WTC11 (cell line): ENCODE results near the gene POLR1C. TPM values are rescaled to one million over a fixed set of nuclear protein-coding genes. Genes with fewer than 3 reads are reported as not detected.

Experiments
- ATAC-seq: fragments of 200-7000 bp; cut with Tn5 transposase; 2 replicates; pipeline ENCODE4 v1.10.0; 2021; ENCODE audit warnings: mild to moderate bottlenecking, moderate library complexity
- CTCF ChIA-PET: fragments of 300-600 bp; sonication (Branson Sonifier 250); formaldehyde crosslinking; loops from one replicate; lab custom pipeline; 2021; ENCODE audit warnings: antibody characterized with exemption; lab: Charles Lee
- POLR2A ChIA-PET: fragments of 350-600 bp; sonication (Branson Sonifier 250); formaldehyde crosslinking; loops from one replicate; lab custom pipeline; 2021; ENCODE audit warnings: antibody characterized with exemption; lab: Charles Lee
- DNase-seq: peaks from one replicate; pipeline ENCODE4 v3.0.0; 2021; ENCODE audit warnings: low spot score
- H3K27ac Mint-ChIP-seq: 2 replicates; pipeline ENCODE4 v1.8.0; 2021; ENCODE audit warnings: mixed read lengths
- H3K27me3 Mint-ChIP-seq: 2 replicates; pipeline ENCODE4 v1.8.0; 2021; ENCODE audit warnings: low read depth, mild to moderate bottlenecking, moderate library complexity, mixed read lengths
- H3K36me3 Mint-ChIP-seq: 2 replicates; pipeline ENCODE4 v1.8.0; 2021; ENCODE audit warnings: mixed read lengths
- H3K4me1 Mint-ChIP-seq: 2 replicates; pipeline ENCODE4 v1.8.0; 2022; ENCODE audit warnings: mixed read lengths
- H3K4me3 Mint-ChIP-seq: 2 replicates; pipeline ENCODE4 v1.8.0; 2021; ENCODE audit warnings: mild to moderate bottlenecking, moderate library complexity, mixed read lengths
- H3K9me3 Mint-ChIP-seq: 2 replicates; pipeline ENCODE4 v1.8.0; 2021; ENCODE audit warnings: mixed read lengths
- CREM ChIP-seq: sonication (generic); formaldehyde crosslinking; IDR thresholded peaks from 2 replicates; pipeline ENCODE4 v1.8.1; 2022; ENCODE audit warnings: mild to moderate bottlenecking, missing genetic modification reagents, moderate library complexity
- EMX1 ChIP-seq: fragments of 250-450 bp; sonication (Bioruptor Pico); IDR thresholded peaks from 2 replicates; pipeline ENCODE4 v1.8.0; 2021; ENCODE audit warnings: mild to moderate bottlenecking
- ETV6 ChIP-seq: sonication (generic); formaldehyde crosslinking; IDR thresholded peaks from 2 replicates; pipeline ENCODE4 v1.8.1; 2022; ENCODE audit warnings: mild to moderate bottlenecking, missing genetic modification reagents
- FOXK1 ChIP-seq: sonication (generic); formaldehyde crosslinking; IDR thresholded peaks from 2 replicates; pipeline ENCODE4 v1.8.0; 2022; ENCODE audit warnings: mild to moderate bottlenecking, moderate library complexity, missing genetic modification reagents
- FOXP1 ChIP-seq: sonication (generic); formaldehyde crosslinking; IDR thresholded peaks from 2 replicates; pipeline ENCODE4 v1.8.0; 2022; ENCODE audit warnings: missing genetic modification reagents, mild to moderate bottlenecking, moderate library complexity, borderline replicate concordance
- GABPB1 ChIP-seq: sonication (generic); formaldehyde crosslinking; IDR thresholded peaks from 2 replicates; pipeline ENCODE4 v1.8.1; 2023; ENCODE audit warnings: mild to moderate bottlenecking, missing genetic modification reagents
- IRF2 ChIP-seq: sonication (generic); formaldehyde crosslinking; IDR thresholded peaks from 2 replicates; pipeline ENCODE4 v1.8.0; 2022; ENCODE audit warnings: low read depth, missing genetic modification reagents, borderline replicate concordance
- NFYB ChIP-seq: sonication (generic); formaldehyde crosslinking; conservative IDR thresholded peaks from 2 replicates; pipeline ENCODE4 v1.8.0; 2022; ENCODE audit warnings: low read depth, missing genetic modification reagents
- NR2C2 ChIP-seq: sonication (generic); formaldehyde crosslinking; IDR thresholded peaks from 2 replicates; pipeline ENCODE4 v1.8.0; 2022; ENCODE audit warnings: mild to moderate bottlenecking, missing genetic modification reagents
- NR3C1 ChIP-seq: sonication (generic); formaldehyde crosslinking; conservative IDR thresholded peaks from 2 replicates; pipeline ENCODE4 v1.8.1; 2023; ENCODE audit warnings: low read depth, mild to moderate bottlenecking, missing genetic modification reagents
- PRRX2 ChIP-seq: fragments of 250-450 bp; sonication (Bioruptor Pico); IDR thresholded peaks from 2 replicates; pipeline ENCODE4 v1.8.0; 2021; ENCODE audit warnings: mild to moderate bottlenecking
- SP1 ChIP-seq: sonication (generic); formaldehyde crosslinking; conservative IDR thresholded peaks from 2 replicates; pipeline ENCODE4 v1.8.1; 2022; ENCODE audit warnings: missing genetic modification reagents
- TEAD1 ChIP-seq: sonication (generic); formaldehyde crosslinking; IDR thresholded peaks from 2 replicates; pipeline ENCODE4 v1.8.0; 2022; ENCODE audit warnings: mild to moderate bottlenecking, missing genetic modification reagents
- TEAD4 ChIP-seq: sonication (generic); formaldehyde crosslinking; IDR thresholded peaks from 2 replicates; pipeline ENCODE4 v1.8.0; 2022; ENCODE audit warnings: mild to moderate bottlenecking, missing genetic modification reagents
- ZBTB21 ChIP-seq: sonication (generic); formaldehyde crosslinking; IDR thresholded peaks from 2 replicates; pipeline ENCODE4 v1.8.1; 2023; ENCODE audit warnings: mild to moderate bottlenecking, missing genetic modification reagents, borderline replicate concordance
- ZNF121 ChIP-seq: sonication (generic); formaldehyde crosslinking; IDR thresholded peaks from 2 replicates; pipeline ENCODE4 v1.8.0; 2023; ENCODE audit warnings: missing genetic modification reagents
- ZNF232 ChIP-seq: sonication (generic); formaldehyde crosslinking; IDR thresholded peaks from 2 replicates; pipeline ENCODE4 v1.8.0; 2022; ENCODE audit warnings: mild to moderate bottlenecking, missing genetic modification reagents
- ZNF671 ChIP-seq: fragments of 250-450 bp; sonication (Bioruptor Pico); IDR thresholded peaks from 2 replicates; pipeline ENCODE4 v1.8.0; 2021; ENCODE audit warnings: mild to moderate bottlenecking
- total RNA-seq: library from RNA; stranded (reverse); gene quantifications from 3 replicates; pipeline ENCODE4 v1.2.3, GENCODE V29; 2021
- TF ChIP-seq, protein P1 (sequence below): sonication (generic); formaldehyde crosslinking; IDR thresholded peaks from 2 replicates; pipeline ENCODE4 v1.8.1; 2022; ENCODE audit warnings: low read depth, mild to moderate bottlenecking, moderate library complexity, missing genetic modification reagents, borderline replicate concordance
- TF ChIP-seq, protein P2 (sequence below): sonication (generic); formaldehyde crosslinking; IDR thresholded peaks from 2 replicates; pipeline ENCODE4 v1.8.1; 2023; ENCODE audit warnings: mild to moderate bottlenecking, missing genetic modification reagents, moderate library complexity
- TF ChIP-seq, protein P3 (sequence below): sonication (generic); formaldehyde crosslinking; IDR thresholded peaks from 2 replicates; pipeline ENCODE4 v1.8.1; 2022; ENCODE audit warnings: mild to moderate bottlenecking, moderate library complexity, missing genetic modification reagents
- TF ChIP-seq, protein P4 (sequence below): sonication (generic); formaldehyde crosslinking; IDR thresholded peaks from 2 replicates; pipeline ENCODE4 v1.8.0; 2022; ENCODE audit warnings: mild to moderate bottlenecking, missing genetic modification reagents
- TF ChIP-seq, protein P5 (sequence below): sonication (generic); formaldehyde crosslinking; conservative IDR thresholded peaks from 2 replicates; pipeline ENCODE4 v1.8.1; 2022; ENCODE audit warnings: mild to moderate bottlenecking, missing genetic modification reagents

POLR1C gene
- total RNA-seq, 1 experiment from 2014 or later = 46.6 TPM

DNA sequence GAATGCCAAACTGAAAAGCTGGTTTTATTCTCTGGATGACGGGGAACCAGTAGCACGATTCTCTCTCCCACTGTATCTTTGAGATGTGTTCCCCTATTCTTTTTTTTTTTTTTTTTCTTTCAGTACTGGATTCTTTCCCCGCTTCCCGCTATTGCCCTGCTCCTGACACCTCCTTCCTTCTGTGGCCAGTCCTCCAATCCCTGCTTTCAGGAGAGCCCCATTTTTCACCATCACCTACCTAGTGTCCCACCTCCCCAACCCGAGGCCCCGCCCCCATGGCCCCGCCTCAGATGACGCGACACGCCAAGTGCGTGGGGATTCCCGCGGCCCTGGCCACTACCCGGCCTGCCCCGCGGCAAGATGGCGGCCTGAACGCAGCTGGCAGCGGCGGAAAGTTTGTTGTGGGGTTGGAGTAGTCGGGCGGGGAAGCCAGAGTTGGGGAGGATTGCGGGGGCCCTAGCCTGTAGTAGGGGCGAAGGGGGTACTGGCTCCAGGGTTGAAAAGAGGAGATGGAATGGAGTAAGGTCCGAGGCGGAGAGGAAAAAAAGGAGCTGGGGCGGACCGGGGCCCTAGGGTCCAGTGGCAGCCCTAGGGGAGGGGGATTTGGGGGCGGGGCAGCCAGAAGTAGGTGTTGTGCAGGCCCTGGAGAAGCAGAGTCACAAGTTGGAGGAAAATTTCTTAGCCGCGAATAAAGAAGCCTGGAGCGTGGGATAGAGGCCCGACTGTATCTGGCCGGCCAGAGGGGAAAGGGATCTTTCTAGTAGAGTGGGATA lies 39.5 kb upstream of the POLR1C start, which contains the start of gene TJAP1:
Gene TJAP1 (plus strand): TSS at position 336 of the 773 bp plus-strand sequence. CDS start 21,432 bp downstream, outside the sequence.
- Mint-ChIP-seq H3K27me3 (no peaks in the 10 kb centered on the region), H3K4me1 (peaks cover 45% of the 10 kb centered on the region), H3K4me3 (peak within 1 kb of the TSS; percentile 76), H3K36me3 (no peaks in the 10 kb centered on the region), H3K27ac (peak within 1 kb of the TSS; percentile 82)
- CTCF ChIA-PET = interaction anchor here (0.7 to 1.8 kb wide), 9 partner anchors 19 to 248 kb away, joined by 3 to 12 read pairs (median 3); partner anchors contain the start of genes DLK2, DNPH1 and LRRC73
- DNase-seq (peak; percentile 98), ATAC-seq (peak; percentile 97)
- POLR2A ChIA-PET = interaction anchor here (0.8 to 1.2 kb wide), 3 partner anchors 22 to 307 kb away, joined by 3 to 9 read pairs (median 3); partner anchors contain the start of genes DLK2 and ZNF318
- peak; percentile 70; the same call in 1 of the 2 replicates for TF ChIP-seq FOXK1 (CRISPR knock-in tag)
- no peak for TF ChIP-seq TEAD4 (CRISPR knock-in tag)
- TF ChIP-seq, protein P1, sequence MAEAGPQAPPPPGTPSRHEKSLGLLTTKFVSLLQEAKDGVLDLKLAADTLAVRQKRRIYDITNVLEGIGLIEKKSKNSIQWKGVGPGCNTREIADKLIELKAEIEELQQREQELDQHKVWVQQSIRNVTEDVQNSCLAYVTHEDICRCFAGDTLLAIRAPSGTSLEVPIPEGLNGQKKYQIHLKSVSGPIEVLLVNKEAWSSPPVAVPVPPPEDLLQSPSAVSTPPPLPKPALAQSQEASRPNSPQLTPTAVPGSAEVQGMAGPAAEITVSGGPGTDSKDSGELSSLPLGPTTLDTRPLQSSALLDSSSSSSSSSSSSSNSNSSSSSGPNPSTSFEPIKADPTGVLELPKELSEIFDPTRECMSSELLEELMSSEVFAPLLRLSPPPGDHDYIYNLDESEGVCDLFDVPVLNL (CRISPR knock-in tag) = no peak
- TF ChIP-seq ZBTB21 (CRISPR knock-in tag) = peak; percentile 62; the same call in 1 of the 2 replicates
- no peak for TF ChIP-seq ZNF671 (CRISPR knock-in tag)
- TF ChIP-seq, protein P2, sequence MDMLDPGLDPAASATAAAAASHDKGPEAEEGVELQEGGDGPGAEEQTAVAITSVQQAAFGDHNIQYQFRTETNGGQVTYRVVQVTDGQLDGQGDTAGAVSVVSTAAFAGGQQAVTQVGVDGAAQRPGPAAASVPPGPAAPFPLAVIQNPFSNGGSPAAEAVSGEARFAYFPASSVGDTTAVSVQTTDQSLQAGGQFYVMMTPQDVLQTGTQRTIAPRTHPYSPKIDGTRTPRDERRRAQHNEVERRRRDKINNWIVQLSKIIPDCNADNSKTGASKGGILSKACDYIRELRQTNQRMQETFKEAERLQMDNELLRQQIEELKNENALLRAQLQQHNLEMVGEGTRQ (CRISPR knock-in tag) = 0 out of 2 replicates have a peak, but pooled peaks have one; percentile 32
- TF ChIP-seq IRF2 (CRISPR knock-in tag) = no peak
- TF ChIP-seq GABPB1 (CRISPR knock-in tag) = peak; percentile 60; the same call in 1 of the 2 replicates
- 0 out of 2 replicates have a peak, but pooled peaks have one; percentile 10 for TF ChIP-seq NFYB (CRISPR knock-in tag)
- TF ChIP-seq ETV6 = 0 out of 2 replicates have a peak, but pooled peaks have one; percentile 63
- peak; percentile 66; the same call in 1 of the 2 replicates for TF ChIP-seq CREM (CRISPR knock-in tag)
- peak; percentile 79 for TF ChIP-seq SP1 (CRISPR knock-in tag)
- peak; percentile 57; the same call in 1 of the 2 replicates for TF ChIP-seq TEAD1
- TF ChIP-seq NR2C2 (CRISPR knock-in tag) = no peak
- 0 out of 2 replicates have a peak, but pooled peaks have one; percentile 46 for TF ChIP-seq ZNF232 (CRISPR knock-in tag)
- TF ChIP-seq, protein P3, sequence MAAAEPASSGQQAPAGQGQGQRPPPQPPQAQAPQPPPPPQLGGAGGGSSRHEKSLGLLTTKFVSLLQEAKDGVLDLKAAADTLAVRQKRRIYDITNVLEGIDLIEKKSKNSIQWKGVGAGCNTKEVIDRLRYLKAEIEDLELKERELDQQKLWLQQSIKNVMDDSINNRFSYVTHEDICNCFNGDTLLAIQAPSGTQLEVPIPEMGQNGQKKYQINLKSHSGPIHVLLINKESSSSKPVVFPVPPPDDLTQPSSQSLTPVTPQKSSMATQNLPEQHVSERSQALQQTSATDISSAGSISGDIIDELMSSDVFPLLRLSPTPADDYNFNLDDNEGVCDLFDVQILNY = peak; percentile 90; the same call in 1 of the 2 replicates
- TF ChIP-seq, protein P4, sequence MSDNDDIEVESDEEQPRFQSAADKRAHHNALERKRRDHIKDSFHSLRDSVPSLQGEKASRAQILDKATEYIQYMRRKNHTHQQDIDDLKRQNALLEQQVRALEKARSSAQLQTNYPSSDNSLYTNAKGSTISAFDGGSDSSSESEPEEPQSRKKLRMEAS (CRISPR knock-in tag) = peak; percentile 39; the same call in 1 of the 2 replicates
- peak; percentile 60; the same call in 1 of the 2 replicates for TF ChIP-seq FOXP1
- TF ChIP-seq, all 79 proteins: peak for 13
- H3K9me3 Mint-ChIP-seq = no peaks in the 10 kb centered on the region

DNA sequence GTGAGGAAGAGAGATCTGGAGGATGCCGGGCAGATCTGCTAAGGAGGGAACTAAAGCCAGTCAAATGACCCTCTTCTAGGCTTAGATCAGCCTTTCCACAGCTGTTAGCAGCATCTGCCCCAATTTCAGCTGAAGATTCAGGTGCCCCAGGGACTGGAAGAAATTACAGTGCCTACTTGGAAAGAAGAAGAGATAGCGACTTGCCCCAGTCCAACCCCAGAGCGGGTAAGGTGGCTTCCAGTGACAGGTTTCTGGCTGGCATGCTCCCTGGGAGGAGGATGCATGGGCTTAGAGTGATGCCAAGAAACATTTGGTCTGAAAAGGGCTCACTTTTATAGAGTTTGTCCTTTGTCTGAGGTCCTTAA lies 38.9 kb upstream of the POLR1C start:
- H3K9me3 Mint-ChIP-seq = no peaks in the 10 kb centered on the region
- peak overlapping the region; percentile 76 for H3K4me3 Mint-ChIP-seq
- ATAC-seq (no peak), DNase-seq (no peak)
- TF ChIP-seq, protein P5, sequence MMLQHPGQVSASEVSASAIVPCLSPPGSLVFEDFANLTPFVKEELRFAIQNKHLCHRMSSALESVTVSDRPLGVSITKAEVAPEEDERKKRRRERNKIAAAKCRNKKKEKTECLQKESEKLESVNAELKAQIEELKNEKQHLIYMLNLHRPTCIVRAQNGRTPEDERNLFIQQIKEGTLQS (CRISPR knock-in tag) = no peak
- TF ChIP-seq NR3C1 (CRISPR knock-in tag) (no peak), ZNF121 (no peak), PRRX2 (no peak), EMX1 (no peak)
- ChIA-PET POLR2A (interaction anchor here (0.8 to 1.2 kb wide), 3 partner anchors 22 to 308 kb away, joined by 3 to 9 read pairs (median 3); partner anchors contain the start of genes DLK2 and ZNF318), CTCF (interaction anchor here (0.7 to 1.8 kb wide), 8 partner anchors 18 to 249 kb away, joined by 3 to 12 read pairs (median 4); partner anchors contain the start of genes DLK2, DNPH1 and LRRC73)
- no peaks in the 10 kb centered on the region for H3K27me3 Mint-ChIP-seq
- H3K27ac Mint-ChIP-seq = peak overlapping the region; percentile 47
- no peaks in the 10 kb centered on the region for H3K36me3 Mint-ChIP-seq
- peaks cover 47% of the 10 kb centered on the region for H3K4me1 Mint-ChIP-seq
